GM12891 (cell line): Measurements from ENCODE around the gene NDOR1.
A peak's percentile ranks its signal among the peaks of the same experiment; 100 is the strongest.

ENCODE experiments used
- DNase-seq: peaks from one replicate; pipeline ENCODE4 v3.0.0; 2011; ENCODE audit warnings: low spot score; ENCODE audit not compliant: insufficient read length
- FAIRE-seq: peaks from 2 replicates; lab custom pipeline; 2011; peaks lifted over from hg19 to GRCh38; lab: Jason Lieb, UNC
- PAX5 ChIP-seq: IDR thresholded peaks from 2 replicates; pipeline ENCODE4 v1.6.1; 2011; ENCODE audit warnings: low read length, moderate library complexity, mild to moderate bottlenecking; ENCODE audit not compliant: insufficient read depth, severe bottlenecking
- POLR2A ChIP-seq: IDR thresholded peaks from 2 replicates; pipeline ENCODE4 v1.6.1; 2011; ENCODE audit warnings: low read depth, low read length, control low read depth
- POLR2AphosphoS5 ChIP-seq: IDR thresholded peaks from 2 replicates; pipeline ENCODE4 v1.6.1; 2011; ENCODE audit warnings: low read depth, low read length, control low read depth
- POU2F2 ChIP-seq: IDR thresholded peaks from 2 replicates; pipeline ENCODE4 v1.6.1; 2011; ENCODE audit warnings: low read depth, mild to moderate bottlenecking, control low read depth, low read length, moderate library complexity
- SPI1 ChIP-seq: IDR thresholded peaks from 2 replicates; pipeline ENCODE4 v1.6.1; 2011; ENCODE audit warnings: low read depth, low read length, control low read depth
- TAF1 ChIP-seq: IDR thresholded peaks from 2 replicates; pipeline ENCODE4 v1.6.1; 2011; ENCODE audit warnings: low read depth, low read length, control low read depth

The NDOR1 gene

DNA sequence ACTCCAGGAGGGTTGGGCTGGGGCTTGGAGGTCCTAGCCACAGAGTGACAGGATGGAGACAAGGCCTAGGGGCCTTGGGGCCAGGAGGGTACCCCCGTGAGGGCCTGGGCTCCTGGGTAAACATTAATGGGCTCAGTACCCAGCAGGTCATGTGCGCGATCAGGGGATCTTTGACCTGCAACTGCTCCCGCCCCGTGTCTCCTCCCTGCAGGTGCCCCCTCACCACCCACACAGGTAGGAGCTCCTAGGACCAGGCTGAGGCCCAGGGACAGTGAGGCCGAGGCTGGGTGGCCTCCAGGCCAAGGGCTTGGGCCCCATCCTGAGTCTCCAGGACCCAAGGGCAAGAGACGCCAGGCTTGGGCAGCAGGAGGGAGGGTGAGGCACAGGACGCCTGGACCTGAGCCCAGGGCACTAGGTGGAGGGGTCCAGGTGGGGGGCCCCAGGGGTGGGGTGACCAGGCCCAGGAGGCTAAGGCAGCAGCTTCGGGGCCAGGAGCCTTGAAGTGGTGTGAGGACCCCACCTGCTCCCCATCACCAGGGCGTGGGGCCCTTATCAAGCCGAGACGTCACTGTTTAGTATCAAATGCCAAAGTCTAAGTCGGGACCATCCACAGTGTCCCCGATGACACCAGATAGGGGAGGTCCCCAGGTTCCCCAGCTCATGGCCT lies 25.3 kb downstream of the NDOR1 start, which contains the start of gene SLC34A3:
Gene SLC34A3, plus strand, starts transcription at position 197 of the 667 bp plus-strand sequence. CDS start 802 bp downstream, outside the sequence.
- DNase-seq: no peak
- no peak for FAIRE-seq
- TF ChIP-seq POLR2AphosphoS5: no peak
- TF ChIP-seq SPI1: no peak
- TF ChIP-seq POLR2A: no peak
- no peak for TF ChIP-seq PAX5
- TF ChIP-seq POU2F2: no peak
- no peak for TF ChIP-seq TAF1

DNA sequence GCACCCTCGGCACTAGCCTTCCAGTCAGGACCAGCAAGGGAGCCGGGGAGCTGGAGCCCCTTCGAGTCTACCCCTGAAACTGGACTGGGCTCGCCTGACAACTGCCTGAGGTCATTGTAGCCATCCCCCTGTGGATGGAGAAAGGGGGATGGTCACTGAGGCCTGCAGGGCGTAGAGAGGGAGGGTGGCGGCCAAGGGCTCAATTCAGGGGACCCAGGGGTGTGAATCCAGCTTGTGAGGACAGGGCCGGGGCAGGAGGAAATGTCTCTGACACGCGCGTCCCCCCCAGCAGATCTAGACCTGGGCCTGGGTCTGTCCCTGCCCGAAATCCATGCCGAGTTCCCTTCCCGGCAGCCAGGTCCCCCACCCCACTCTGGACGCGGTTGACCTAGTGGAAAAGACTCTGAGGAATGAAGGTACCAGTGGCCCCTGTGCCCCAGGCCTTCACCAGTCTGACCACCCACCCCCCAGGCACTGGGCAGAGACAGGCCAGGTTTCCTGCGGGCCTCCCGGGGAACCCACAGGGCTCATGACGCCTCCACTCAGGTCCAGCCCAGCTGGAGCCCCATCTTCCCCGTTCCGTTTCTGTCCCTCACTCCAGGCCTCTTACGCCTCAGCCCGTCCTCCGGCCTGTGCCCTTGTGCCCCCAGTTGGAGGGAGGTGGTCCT lies 26.0 kb downstream of the NDOR1 start:
- no peak for TF ChIP-seq PAX5
- TF ChIP-seq TAF1: no peak
- TF ChIP-seq POLR2AphosphoS5: no peak
- no peak for TF ChIP-seq SPI1
- no peak for TF ChIP-seq POLR2A
- TF ChIP-seq POU2F2: no peak
- DNase-seq (no peak), FAIRE-seq (no peak)

DNA sequence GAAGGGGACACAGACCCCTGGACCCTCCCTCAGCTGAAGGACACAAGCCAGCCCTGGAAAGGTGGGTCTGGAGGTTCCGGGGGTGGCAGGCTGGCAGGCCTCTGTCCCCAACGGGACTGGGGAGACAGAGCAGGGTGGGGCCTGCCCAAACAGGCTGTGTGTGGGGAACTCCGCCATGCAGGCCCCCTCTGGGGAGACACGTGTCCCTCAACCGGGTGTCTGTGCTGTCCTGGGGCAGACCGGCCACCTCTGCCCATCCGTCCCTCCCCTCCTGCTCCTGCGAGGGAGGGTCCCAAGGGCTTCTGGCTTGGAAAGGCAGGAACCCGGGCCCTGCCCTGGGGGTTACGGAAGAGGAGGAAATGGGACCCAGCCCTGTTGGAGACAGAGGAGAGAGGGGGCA lies 26.6 kb downstream of the NDOR1 start:
- TF ChIP-seq POLR2AphosphoS5 (no peak), POU2F2 (no peak), POLR2A (no peak), TAF1 (no peak), PAX5 (no peak), SPI1 (no peak)
- FAIRE-seq (no peak), DNase-seq (no peak)

DNA sequence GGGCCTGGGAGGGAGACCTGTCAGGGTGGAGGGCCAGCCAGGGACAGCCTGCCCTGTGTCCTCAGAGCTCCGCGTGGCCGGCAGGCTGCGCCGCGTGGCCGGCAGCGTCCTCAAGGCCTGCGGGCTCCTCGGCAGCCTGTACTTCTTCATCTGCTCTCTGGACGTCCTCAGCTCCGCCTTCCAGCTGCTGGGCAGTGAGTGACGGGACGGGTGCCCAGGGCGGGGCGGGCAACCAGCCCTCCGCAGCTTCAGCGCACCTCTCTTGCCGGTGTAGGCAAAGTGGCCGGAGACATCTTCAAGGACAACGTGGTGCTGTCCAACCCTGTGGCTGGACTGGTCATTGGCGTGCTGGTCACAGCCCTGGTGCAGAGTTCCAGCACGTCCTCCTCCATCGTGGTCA lies 27.0 kb downstream of the NDOR1 start:
- FAIRE-seq: no peak

GRCh38 chr9:137233143-137233980 lies 27.9 kb downstream of the NDOR1 start:
- no peak for DNase-seq
- no peak for FAIRE-seq

More for the DNA sequence above, 27.0 kb downstream of the NDOR1 start:
- TF ChIP-seq POU2F2 (no peak), SPI1 (no peak), POLR2A (no peak), TAF1 (no peak), POLR2AphosphoS5 (no peak), PAX5 (no peak)
- no peak for DNase-seq

DNA sequence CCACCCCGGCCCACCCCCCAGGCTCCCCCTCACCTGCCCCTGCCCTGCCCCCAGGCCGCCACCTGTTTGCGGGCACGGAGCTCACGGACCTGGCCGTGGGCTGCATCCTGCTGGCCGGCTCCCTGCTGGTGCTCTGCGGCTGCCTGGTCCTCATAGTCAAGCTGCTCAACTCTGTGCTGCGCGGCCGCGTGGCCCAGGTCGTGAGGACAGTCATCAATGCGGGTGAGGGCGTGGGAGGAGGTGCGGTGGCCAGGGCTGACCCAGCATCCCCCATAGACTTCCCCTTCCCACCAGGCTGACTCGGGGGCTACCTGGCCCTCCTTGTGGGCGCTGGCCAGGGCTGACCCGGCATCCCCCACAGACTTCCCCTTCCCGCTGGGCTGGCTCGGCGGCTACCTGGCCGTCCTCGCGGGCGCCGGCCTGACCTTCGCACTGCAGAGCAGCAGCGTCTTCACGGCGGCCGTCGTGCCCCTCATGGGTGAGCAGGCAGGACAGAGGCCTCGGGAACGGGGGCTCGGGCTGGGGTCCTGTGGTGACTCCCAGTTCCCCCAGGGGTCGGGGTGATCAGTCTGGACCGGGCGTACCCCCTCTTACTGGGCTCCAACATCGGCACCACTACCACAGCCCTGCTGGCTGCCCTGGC lies 28.7 kb downstream of the NDOR1 start:
- TF ChIP-seq POLR2AphosphoS5 (no peak), POU2F2 (no peak), SPI1 (no peak), POLR2A (no peak), TAF1 (no peak), PAX5 (no peak)
- no peak for FAIRE-seq

More at GRCh38 chr9:137233143-137233980, 27.9 kb downstream of the NDOR1 start:
- TF ChIP-seq POU2F2 (no peak), POLR2AphosphoS5 (no peak), SPI1 (no peak), TAF1 (no peak), PAX5 (no peak), POLR2A (no peak)

GRCh38 chr9:137234758-137235423 lies 29.4 kb downstream of the NDOR1 start:
- FAIRE-seq: no peak
- TF ChIP-seq POU2F2 (no peak), SPI1 (0 out of 2 replicates have a peak, but pooled peaks have one; percentile 18)
- DNase-seq: no peak

More for the DNA sequence above, 28.7 kb downstream of the NDOR1 start:
- no peak for DNase-seq

DNA sequence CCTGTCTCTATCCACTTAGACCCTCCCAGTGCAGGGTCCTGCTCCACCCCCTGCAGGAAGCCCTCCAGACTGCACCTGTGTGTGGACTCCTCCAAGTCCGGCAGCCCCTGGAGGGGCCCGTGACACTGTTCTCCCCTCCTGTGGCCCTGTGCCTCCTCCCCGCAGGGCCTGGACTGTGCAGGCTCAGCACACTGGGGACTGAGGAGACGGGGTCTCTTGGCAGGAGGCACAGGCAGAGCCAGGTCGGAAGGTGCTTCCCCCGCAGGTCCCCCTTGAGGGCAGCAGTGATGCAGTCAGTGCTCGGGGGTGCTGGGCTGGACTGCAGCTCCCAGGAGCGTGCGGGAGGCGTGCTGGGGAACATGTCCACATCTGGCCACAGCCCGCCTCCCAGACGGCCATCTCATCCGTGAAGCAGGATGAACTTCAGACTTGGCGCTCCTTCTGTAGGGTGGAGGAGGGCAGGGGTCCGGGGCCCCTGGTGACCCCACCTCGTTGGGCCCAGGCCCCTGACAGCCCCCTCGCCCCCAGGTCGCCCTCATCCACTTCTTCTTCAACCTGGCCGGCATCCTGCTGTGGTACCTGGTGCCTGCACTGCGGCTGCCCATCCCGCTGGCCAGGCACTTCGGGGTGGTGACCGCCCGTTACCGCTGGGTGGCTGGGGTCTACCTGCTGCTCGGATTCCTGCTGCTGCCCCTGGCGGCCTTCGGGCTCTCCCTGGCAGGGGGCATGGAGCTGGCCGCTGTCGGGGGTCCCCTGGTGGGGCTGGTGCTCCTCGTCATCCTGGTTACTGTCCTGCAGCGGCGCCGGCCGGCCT lies 30.1 kb downstream of the NDOR1 start:
- peak; percentile 31 for FAIRE-seq
- TF ChIP-seq SPI1: no peak
- no peak for TF ChIP-seq TAF1
- no peak for TF ChIP-seq POLR2A
- no peak for TF ChIP-seq POU2F2
- TF ChIP-seq POLR2AphosphoS5: no peak
- no peak for TF ChIP-seq PAX5
- no peak for DNase-seq
